ENCODE data around the gene CDH11. TPM values are rescaled to one million over a fixed set of nuclear protein-coding genes. Genes with fewer than 3 reads are reported as not detected.

The CDH11 gene
- total and polyA plus RNA-seq, 4 donors, result 85.0 to 468 (median 141) TPM

DNA sequence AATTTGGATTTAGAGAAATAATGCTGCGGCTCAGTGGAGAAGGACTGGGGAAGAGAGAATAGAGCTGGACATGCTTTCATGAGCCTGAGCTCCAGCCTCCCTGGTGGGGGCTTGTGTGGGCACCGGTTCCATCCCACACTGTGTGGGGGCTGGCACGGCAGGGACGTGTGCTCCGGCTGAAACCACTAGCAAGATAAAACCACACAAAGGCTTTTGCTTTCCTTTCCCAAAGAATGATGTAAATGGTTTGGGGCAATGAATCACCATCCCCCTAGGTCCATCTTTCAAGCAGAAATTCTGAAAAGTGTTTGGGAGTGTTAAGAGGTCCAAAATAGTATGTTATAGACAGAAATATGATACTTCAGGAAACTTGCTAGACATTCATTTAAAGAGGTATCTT, 77.0 kb downstream of the CDH11 start:
- Histone ChIP-seq H3K27me3 (ENCODE audit: control insufficient read depth, insufficient read depth, low read length) (no peaks in the 10 kb centered on the region), H3K4me1 (ENCODE audit: control insufficient read depth, insufficient read depth, low read length) (peaks cover 15% of the 10 kb centered on the region), H3K9me3 (ENCODE audit: control insufficient read depth, insufficient read depth, low read length) (no peaks in the 10 kb centered on the region), H3K27ac (ENCODE audit: low read depth, low read length) (peak overlapping the region; percentile 54), H3K36me3 (ENCODE audit: control insufficient read depth, insufficient read depth, low read length) (no peaks in the 10 kb centered on the region), H3K4me3 (ENCODE audit: low read depth, low read length) (no peak overlapping the region)
- DNase-seq (ENCODE audit: low read depth in 4 of 6, low spot score in 6 of 6), result no peak
- 30% methylated on average over 1 of the region's 5 CpGs for WGBS (ENCODE audit: insufficient coverage)

GRCh38 chr16:65044026-65044425, 77.8 kb downstream of the CDH11 start:
- H3K4me1 ChIP-seq (ENCODE audit: control insufficient read depth, insufficient read depth, low read length), result peaks cover 15% of the 10 kb centered on the region
- H3K27me3 ChIP-seq (ENCODE audit: control insufficient read depth, insufficient read depth, low read length), result no peaks in the 10 kb centered on the region
- peak in 2 of 6 donors; percentile 52 to 70 for DNase-seq (ENCODE audit: low read depth in 4 of 6, low spot score in 6 of 6)
- 50% methylated on average over 1 of the region's 2 CpGs for whole genome bisulfite sequencing (ENCODE audit: insufficient coverage)
- peak overlapping the region; percentile 54 for H3K27ac ChIP-seq (ENCODE audit: low read depth, low read length)
- no peak overlapping the region for H3K4me3 ChIP-seq (ENCODE audit: low read depth, low read length)
- H3K9me3 ChIP-seq (ENCODE audit: control insufficient read depth, insufficient read depth, low read length), result no peaks in the 10 kb centered on the region
- H3K36me3 ChIP-seq (ENCODE audit: control insufficient read depth, insufficient read depth, low read length), result no peaks in the 10 kb centered on the region

GRCh38 chr16:65042438-65043365, 79.2 kb downstream of the CDH11 start:
- no peak for DNase-seq (ENCODE audit: low read depth in 4 of 6, low spot score in 6 of 6)
- H3K9me3 ChIP-seq (ENCODE audit: control insufficient read depth, insufficient read depth, low read length), result no peaks in the 10 kb centered on the region
- peaks cover 19% of the 10 kb centered on the region for H3K4me1 ChIP-seq (ENCODE audit: control insufficient read depth, insufficient read depth, low read length)
- no peak overlapping the region for H3K4me3 ChIP-seq (ENCODE audit: low read depth, low read length)
- H3K36me3 ChIP-seq (ENCODE audit: control insufficient read depth, insufficient read depth, low read length), result no peaks in the 10 kb centered on the region
- WGBS (ENCODE audit: insufficient coverage), result 95% methylated on average over 4 of the region's 4 CpGs
- H3K27ac ChIP-seq (ENCODE audit: low read depth, low read length), result peak overlapping the region; percentile 22
- no peaks in the 10 kb centered on the region for H3K27me3 ChIP-seq (ENCODE audit: control insufficient read depth, insufficient read depth, low read length)

DNA sequence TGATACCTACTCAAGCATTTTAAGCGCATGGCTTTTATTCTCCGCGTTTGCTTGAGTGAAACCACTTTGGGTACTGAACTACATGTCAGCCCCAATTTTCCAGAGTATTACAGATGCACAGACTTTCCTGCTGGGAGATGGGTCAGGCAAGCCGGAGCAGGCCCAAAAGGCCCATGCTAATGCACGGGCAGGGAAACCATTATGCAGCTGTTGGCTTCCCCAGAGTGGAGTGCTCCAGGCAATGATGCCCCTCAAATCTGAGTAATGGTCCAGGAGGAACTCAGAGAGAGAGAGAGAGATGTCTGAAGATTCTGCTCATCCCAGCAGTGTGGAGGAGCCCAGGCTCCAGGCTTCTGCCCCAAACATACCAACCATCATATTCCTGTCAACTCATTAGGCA, 80.2 kb downstream of the CDH11 start:
- Histone ChIP-seq H3K27ac (ENCODE audit: low read depth, low read length) (no peak overlapping the region), H3K36me3 (ENCODE audit: control insufficient read depth, insufficient read depth, low read length) (no peaks in the 10 kb centered on the region), H3K27me3 (ENCODE audit: control insufficient read depth, insufficient read depth, low read length) (no peaks in the 10 kb centered on the region), H3K4me1 (ENCODE audit: control insufficient read depth, insufficient read depth, low read length) (peaks cover 29% of the 10 kb centered on the region), H3K4me3 (ENCODE audit: low read depth, low read length) (no peak overlapping the region), H3K9me3 (ENCODE audit: control insufficient read depth, insufficient read depth, low read length) (no peaks in the 10 kb centered on the region)
- DNase-seq (ENCODE audit: low read depth in 4 of 6, low spot score in 6 of 6), result peak in 1 of 6 donors; percentile 44
- WGBS (ENCODE audit: insufficient coverage), result 73% methylated on average over 5 of the region's 5 CpGs

DNA sequence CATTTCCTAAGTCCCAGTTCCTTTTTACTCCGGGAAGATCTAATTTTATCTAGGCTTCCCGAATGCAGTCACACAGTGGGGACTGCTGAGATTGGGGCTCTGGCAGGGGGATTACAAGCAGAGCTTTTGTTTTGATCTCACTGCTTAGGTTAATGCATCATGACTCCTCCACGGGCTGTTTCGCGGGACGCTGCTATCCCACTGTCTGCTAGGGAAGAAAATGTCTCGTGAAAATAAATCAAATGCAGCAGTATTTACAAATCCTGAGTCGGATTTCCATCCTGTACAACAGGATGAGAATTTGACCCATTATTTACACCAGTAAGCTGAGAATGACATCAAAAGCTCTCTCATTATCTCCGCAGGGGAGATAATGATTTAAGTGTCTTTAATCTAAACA, 83.8 kb downstream of the CDH11 start:
- Histone ChIP-seq H3K36me3 (ENCODE audit: control insufficient read depth, insufficient read depth, low read length) (peaks cover 3% of the 10 kb centered on the region), H3K4me1 (ENCODE audit: control insufficient read depth, insufficient read depth, low read length) (peaks cover 22% of the 10 kb centered on the region), H3K27ac (ENCODE audit: low read depth, low read length) (peak overlapping the region; percentile 65), H3K27me3 (ENCODE audit: control insufficient read depth, insufficient read depth, low read length) (no peaks in the 10 kb centered on the region), H3K9me3 (ENCODE audit: control insufficient read depth, insufficient read depth, low read length) (no peaks in the 10 kb centered on the region), H3K4me3 (ENCODE audit: low read depth, low read length) (no peak overlapping the region)
- peak in 2 of 6 donors; percentile 73 to 74 for DNase-seq (ENCODE audit: low read depth in 4 of 6, low spot score in 6 of 6)
- WGBS (ENCODE audit: insufficient coverage), result 12% methylated on average over 5 of the region's 9 CpGs

- H3K27ac ChIP-seq (ENCODE audit: low read depth, low read length), result peak overlapping the region; percentile 65
- WGBS (ENCODE audit: insufficient coverage), result 6% methylated on average over 4 of the region's 4 CpGs
- peaks cover 3% of the 10 kb centered on the region for H3K36me3 ChIP-seq (ENCODE audit: control insufficient read depth, insufficient read depth, low read length)
- no peaks in the 10 kb centered on the region for H3K27me3 ChIP-seq (ENCODE audit: control insufficient read depth, insufficient read depth, low read length)
- H3K9me3 ChIP-seq (ENCODE audit: control insufficient read depth, insufficient read depth, low read length), result no peaks in the 10 kb centered on the region
- DNase-seq (ENCODE audit: low read depth in 4 of 6, low spot score in 6 of 6), result peak in 2 of 6 donors; percentile 43 to 44
- H3K4me1 ChIP-seq (ENCODE audit: control insufficient read depth, insufficient read depth, low read length), result peaks cover 22% of the 10 kb centered on the region
- H3K4me3 ChIP-seq (ENCODE audit: low read depth, low read length), result no peak overlapping the region
Observed at GRCh38 chr16:65037556-65037955, 84.3 kb downstream of the CDH11 start.

DNA sequence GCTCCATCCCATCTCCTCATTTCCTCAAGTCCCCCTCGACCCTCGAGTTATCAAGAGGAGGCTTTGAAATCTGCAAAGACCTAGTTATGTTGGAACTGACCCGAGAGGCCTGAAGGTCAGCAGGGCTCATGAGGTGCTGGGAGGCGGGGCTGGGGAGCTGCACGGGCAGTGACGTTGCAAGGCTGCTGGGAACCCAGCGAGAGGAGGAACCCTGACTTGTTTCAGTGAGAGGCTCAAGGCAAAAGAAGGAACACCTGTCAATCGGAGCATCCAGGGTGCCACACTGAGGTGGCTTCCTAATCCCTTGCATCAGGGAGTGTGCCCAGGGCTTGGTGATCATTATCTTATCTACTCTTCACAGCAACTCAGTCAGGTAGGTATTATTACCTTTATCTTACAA, 86.9 kb downstream of the CDH11 start:
- Histone ChIP-seq H3K4me3 (ENCODE audit: low read depth, low read length) (no peak overlapping the region), H3K36me3 (ENCODE audit: control insufficient read depth, insufficient read depth, low read length) (peaks cover 3% of the 10 kb centered on the region), H3K4me1 (ENCODE audit: control insufficient read depth, insufficient read depth, low read length) (peaks cover 26% of the 10 kb centered on the region), H3K9me3 (ENCODE audit: control insufficient read depth, insufficient read depth, low read length) (no peaks in the 10 kb centered on the region), H3K27ac (ENCODE audit: low read depth, low read length) (no peak overlapping the region), H3K27me3 (ENCODE audit: control insufficient read depth, insufficient read depth, low read length) (no peaks in the 10 kb centered on the region)
- DNase-seq (ENCODE audit: low read depth in 4 of 6, low spot score in 6 of 6), result no peak
- 73% methylated on average over 8 of the region's 8 CpGs for WGBS (ENCODE audit: insufficient coverage)

DNA sequence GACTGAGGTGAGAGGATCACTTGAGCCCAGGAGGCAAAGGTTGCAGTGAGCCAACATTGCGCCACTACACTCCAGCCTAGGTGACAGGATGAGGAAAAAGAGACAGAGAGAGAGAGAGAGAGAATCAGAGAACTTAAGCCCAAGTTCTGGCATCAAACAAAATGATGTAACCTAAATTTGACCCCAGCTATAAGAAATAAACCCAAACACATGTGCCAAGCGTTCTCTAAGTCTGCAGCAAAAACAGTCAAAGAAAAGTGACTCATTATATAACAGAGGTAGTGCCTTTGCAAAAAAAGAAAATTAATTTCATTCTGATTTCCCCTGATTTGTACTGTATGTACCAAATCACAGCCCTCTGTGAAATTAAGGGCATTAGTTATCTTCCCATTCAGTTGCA, 89.5 kb downstream of the CDH11 start:
- Histone ChIP-seq H3K27ac (ENCODE audit: low read depth, low read length) (no peak overlapping the region), H3K9me3 (ENCODE audit: control insufficient read depth, insufficient read depth, low read length) (no peaks in the 10 kb centered on the region), H3K27me3 (ENCODE audit: control insufficient read depth, insufficient read depth, low read length) (no peaks in the 10 kb centered on the region), H3K4me1 (ENCODE audit: control insufficient read depth, insufficient read depth, low read length) (peaks cover 19% of the 10 kb centered on the region), H3K36me3 (ENCODE audit: control insufficient read depth, insufficient read depth, low read length) (peaks cover 3% of the 10 kb centered on the region), H3K4me3 (ENCODE audit: low read depth, low read length) (no peak overlapping the region)
- 83% methylated on average over 1 of the region's 2 CpGs for WGBS (ENCODE audit: insufficient coverage)
- no peak for DNase-seq (ENCODE audit: low read depth in 4 of 6, low spot score in 6 of 6)

DNA sequence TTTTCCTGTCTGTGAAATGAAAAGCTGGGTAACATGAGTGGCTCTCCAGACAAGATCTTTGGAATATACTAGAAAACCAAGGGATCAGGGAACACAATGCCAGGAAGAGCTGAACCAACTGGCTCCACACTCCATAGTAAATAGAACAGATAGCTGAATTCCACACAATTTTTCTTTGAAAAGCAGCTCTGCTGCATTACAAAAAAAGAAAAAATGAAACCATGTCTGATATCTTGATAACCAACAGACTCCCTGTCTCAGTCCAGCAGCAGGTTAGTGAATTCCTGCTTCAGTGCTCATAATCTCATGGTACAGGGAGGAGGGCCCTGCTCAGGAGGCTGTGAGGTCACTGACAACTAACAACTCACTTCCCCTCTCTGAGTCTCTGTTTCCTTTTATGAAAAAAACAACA, 97.1 kb downstream of the CDH11 start:
- H3K9me3 ChIP-seq (ENCODE audit: control insufficient read depth, insufficient read depth, low read length), result no peaks in the 10 kb centered on the region
- H3K27me3 ChIP-seq (ENCODE audit: control insufficient read depth, insufficient read depth, low read length), result no peaks in the 10 kb centered on the region
- no peaks in the 10 kb centered on the region for H3K4me1 ChIP-seq (ENCODE audit: control insufficient read depth, insufficient read depth, low read length)
- no peak overlapping the region for H3K4me3 ChIP-seq (ENCODE audit: low read depth, low read length)
- no peaks in the 10 kb centered on the region for H3K36me3 ChIP-seq (ENCODE audit: control insufficient read depth, insufficient read depth, low read length)
- DNase-seq (ENCODE audit: low read depth in 4 of 6, low spot score in 6 of 6), result no peak
- H3K27ac ChIP-seq (ENCODE audit: low read depth, low read length), result no peak overlapping the region

DNA sequence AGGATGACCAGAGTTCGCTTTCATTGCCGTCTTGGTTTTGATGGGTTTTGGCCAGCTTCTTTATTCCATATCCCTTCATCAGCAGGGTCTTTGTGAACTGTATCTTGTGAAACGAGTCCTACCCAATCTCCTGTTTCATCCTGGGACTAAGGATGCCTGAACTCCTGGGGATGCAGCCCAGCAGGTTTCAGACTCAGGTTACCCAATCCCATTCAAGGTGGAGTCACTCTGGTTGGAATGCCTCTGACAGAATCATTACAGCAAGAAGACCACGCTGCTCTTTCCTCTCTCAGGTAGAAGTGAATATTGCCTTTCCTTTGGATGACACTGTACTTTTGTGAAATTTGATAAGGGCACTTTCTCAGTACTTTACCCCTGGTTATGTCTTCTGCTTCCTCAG, 98.1 kb downstream of the CDH11 start:
- H3K9me3 ChIP-seq (ENCODE audit: control insufficient read depth, insufficient read depth, low read length), result no peaks in the 10 kb centered on the region
- DNase-seq (ENCODE audit: low read depth in 4 of 6, low spot score in 6 of 6), result no peak
- 80% methylated on average over 2 of the region's 4 CpGs for WGBS (ENCODE audit: insufficient coverage)
- H3K4me3 ChIP-seq (ENCODE audit: low read depth, low read length), result no peak overlapping the region
- H3K4me1 ChIP-seq (ENCODE audit: control insufficient read depth, insufficient read depth, low read length), result no peaks in the 10 kb centered on the region
- H3K27ac ChIP-seq (ENCODE audit: low read depth, low read length), result no peak overlapping the region
- no peaks in the 10 kb centered on the region for H3K27me3 ChIP-seq (ENCODE audit: control insufficient read depth, insufficient read depth, low read length)
- no peaks in the 10 kb centered on the region for H3K36me3 ChIP-seq (ENCODE audit: control insufficient read depth, insufficient read depth, low read length)

Measured in spinal cord (tissue), 10 donors.